ENCODE data around the gene RRBP1. TPM values are rescaled to one million over a fixed set of nuclear protein-coding genes. Genes with fewer than 3 reads are reported as not detected.

RRBP1 gene
- total RNA-seq, 1 donor: 122 TPM

GRCh38 chr20:17613328-17614175 lies 68.5 kb downstream of the RRBP1 start:
- H3K4me3 ChIP-seq (ENCODE audit: insufficient read depth, low read length): no peak overlapping the region
- no peaks in the 10 kb centered on the region for H3K27me3 ChIP-seq (ENCODE audit: insufficient read depth, low read length)
- peaks cover 48% of the 10 kb centered on the region for H4K20me1 ChIP-seq (ENCODE audit: insufficient read depth, low read length)
- peak; percentile 68 for DNase-seq (ENCODE audit: insufficient read length, low spot score, missing footprints)
- no peak overlapping the region for H2AFZ ChIP-seq (ENCODE audit: low read length)
- TF ChIP-seq, protein P1, sequence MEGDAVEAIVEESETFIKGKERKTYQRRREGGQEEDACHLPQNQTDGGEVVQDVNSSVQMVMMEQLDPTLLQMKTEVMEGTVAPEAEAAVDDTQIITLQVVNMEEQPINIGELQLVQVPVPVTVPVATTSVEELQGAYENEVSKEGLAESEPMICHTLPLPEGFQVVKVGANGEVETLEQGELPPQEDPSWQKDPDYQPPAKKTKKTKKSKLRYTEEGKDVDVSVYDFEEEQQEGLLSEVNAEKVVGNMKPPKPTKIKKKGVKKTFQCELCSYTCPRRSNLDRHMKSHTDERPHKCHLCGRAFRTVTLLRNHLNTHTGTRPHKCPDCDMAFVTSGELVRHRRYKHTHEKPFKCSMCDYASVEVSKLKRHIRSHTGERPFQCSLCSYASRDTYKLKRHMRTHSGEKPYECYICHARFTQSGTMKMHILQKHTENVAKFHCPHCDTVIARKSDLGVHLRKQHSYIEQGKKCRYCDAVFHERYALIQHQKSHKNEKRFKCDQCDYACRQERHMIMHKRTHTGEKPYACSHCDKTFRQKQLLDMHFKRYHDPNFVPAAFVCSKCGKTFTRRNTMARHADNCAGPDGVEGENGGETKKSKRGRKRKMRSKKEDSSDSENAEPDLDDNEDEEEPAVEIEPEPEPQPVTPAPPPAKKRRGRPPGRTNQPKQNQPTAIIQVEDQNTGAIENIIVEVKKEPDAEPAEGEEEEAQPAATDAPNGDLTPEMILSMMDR (IDR thresholded peaks at IDR 0.05; ENCODE audit: extremely low read depth, low read depth, low read length): no peak
- H3K36me3 ChIP-seq (ENCODE audit: insufficient read depth, low read length): peaks cover 68% of the 10 kb centered on the region
- H3K79me2 ChIP-seq (ENCODE audit: insufficient read depth, low read length): no peaks in the 10 kb centered on the region
- H3K27ac ChIP-seq (ENCODE audit: low read depth, low read length): peak overlapping the region; percentile 85
- no peak overlapping the region for H3K4me2 ChIP-seq (ENCODE audit: insufficient read depth, low read length)
- no peaks in the 10 kb centered on the region for H3K9me3 ChIP-seq (ENCODE audit: low read depth, low read length)
- H3K4me1 ChIP-seq (ENCODE audit: insufficient read depth, low read length): peaks cover 11% of the 10 kb centered on the region

DNA sequence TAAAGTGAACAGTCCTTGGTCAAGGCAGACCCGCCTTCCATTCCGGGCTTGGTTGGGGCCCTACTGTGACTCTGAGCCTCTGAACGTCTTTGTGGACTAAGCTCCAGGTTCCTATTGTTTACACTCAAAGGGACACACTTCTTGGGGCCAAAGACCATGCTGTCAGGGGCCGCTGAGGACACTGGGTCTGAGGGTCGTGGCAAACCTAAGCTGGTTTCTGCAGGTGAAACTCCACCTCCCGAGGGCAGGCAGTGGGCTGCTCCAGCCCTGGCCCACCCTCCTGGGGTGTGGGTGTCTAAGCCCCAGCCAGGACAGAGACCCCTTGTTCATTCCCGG lies 69.1 kb downstream of the RRBP1 start:
- H3K36me3 ChIP-seq (ENCODE audit: insufficient read depth, low read length): peaks cover 67% of the 10 kb centered on the region
- no peak overlapping the region for H3K4me3 ChIP-seq (ENCODE audit: insufficient read depth, low read length)
- no peaks in the 10 kb centered on the region for H3K27me3 ChIP-seq (ENCODE audit: insufficient read depth, low read length)
- TF ChIP-seq, protein P1 (IDR thresholded peaks at IDR 0.05; ENCODE audit: extremely low read depth, low read depth, low read length): no peak
- H3K4me1 ChIP-seq (ENCODE audit: insufficient read depth, low read length): peaks cover 11% of the 10 kb centered on the region
- H4K20me1 ChIP-seq (ENCODE audit: insufficient read depth, low read length): peaks cover 42% of the 10 kb centered on the region
- H3K27ac ChIP-seq (ENCODE audit: low read depth, low read length): peak overlapping the region; percentile 85
- peaks cover 2% of the 10 kb centered on the region for H3K79me2 ChIP-seq (ENCODE audit: insufficient read depth, low read length)
- H3K4me2 ChIP-seq (ENCODE audit: insufficient read depth, low read length): no peak overlapping the region
- peak; percentile 72 for DNase-seq (ENCODE audit: insufficient read length, low spot score, missing footprints)
- no peak overlapping the region for H2AFZ ChIP-seq (ENCODE audit: low read length)
- no peaks in the 10 kb centered on the region for H3K9me3 ChIP-seq (ENCODE audit: low read depth, low read length)

- TF ChIP-seq, protein P1 (IDR thresholded peaks at IDR 0.05; ENCODE audit: extremely low read depth, low read depth, low read length): no peak
- H3K79me2 ChIP-seq (ENCODE audit: insufficient read depth, low read length): peaks cover 3% of the 10 kb centered on the region
- H3K4me2 ChIP-seq (ENCODE audit: insufficient read depth, low read length): no peak overlapping the region
- no peak overlapping the region for H3K4me3 ChIP-seq (ENCODE audit: insufficient read depth, low read length)
- no peaks in the 10 kb centered on the region for H3K27me3 ChIP-seq (ENCODE audit: insufficient read depth, low read length)
- peak overlapping the region; percentile 85 for H3K27ac ChIP-seq (ENCODE audit: low read depth, low read length)
- H3K9me3 ChIP-seq (ENCODE audit: low read depth, low read length): no peaks in the 10 kb centered on the region
- peaks cover 67% of the 10 kb centered on the region for H3K36me3 ChIP-seq (ENCODE audit: insufficient read depth, low read length)
- peaks cover 37% of the 10 kb centered on the region for H4K20me1 ChIP-seq (ENCODE audit: insufficient read depth, low read length)
- peak; percentile 86 for DNase-seq (ENCODE audit: insufficient read length, low spot score, missing footprints)
- H3K4me1 ChIP-seq (ENCODE audit: insufficient read depth, low read length): peaks cover 11% of the 10 kb centered on the region
- no peak overlapping the region for H2AFZ ChIP-seq (ENCODE audit: low read length)
Observed at GRCh38 chr20:17612287-17612991, 69.6 kb downstream of the RRBP1 start.
